IPS-18a (cell line): Measurements from ENCODE around the gene NPDC1.

ENCODE experiments used
- H3K27ac ChIP-seq: one replicate; pipeline ENCODE4 v1.5.1; 2013; ENCODE audit warnings: low read length
- H3K27me3 ChIP-seq: one replicate; pipeline ENCODE4 v1.6.1; 2013; ENCODE audit warnings: mild to moderate bottlenecking, low read length; ENCODE audit not compliant: control insufficient read depth, insufficient read depth
- H3K36me3 ChIP-seq: one replicate; pipeline ENCODE4 v1.6.1; 2013; ENCODE audit warnings: low read depth, low read length; ENCODE audit not compliant: control insufficient read depth
- H3K4me1 ChIP-seq: one replicate; pipeline ENCODE4 v1.6.1; 2013; ENCODE audit warnings: low read depth, low read length; ENCODE audit not compliant: control insufficient read depth
- H3K4me3 ChIP-seq: one replicate; pipeline ENCODE4 v1.5.1; 2013; ENCODE audit warnings: low read length
- H3K9ac ChIP-seq: one replicate; pipeline ENCODE4 v1.6.1; 2013; ENCODE audit warnings: mild to moderate bottlenecking, low read length, moderate library complexity
- H3K9me3 ChIP-seq: one replicate; pipeline ENCODE4 v1.6.1; 2013; ENCODE audit warnings: low read depth, low read length; ENCODE audit not compliant: control insufficient read depth

Gene NPDC1

GRCh38 chr9:137080260-137081122, 34.5 kb upstream of the NPDC1 start:
- H3K4me3 ChIP-seq = no peak overlapping the region
- H3K4me1 ChIP-seq = peaks cover 5% of the 10 kb centered on the region
- no peak overlapping the region for H3K9ac ChIP-seq
- H3K27ac ChIP-seq = no peak overlapping the region
- no peaks in the 10 kb centered on the region for H3K9me3 ChIP-seq
- peaks cover 69% of the 10 kb centered on the region for H3K27me3 ChIP-seq
- H3K36me3 ChIP-seq = no peaks in the 10 kb centered on the region

DNA sequence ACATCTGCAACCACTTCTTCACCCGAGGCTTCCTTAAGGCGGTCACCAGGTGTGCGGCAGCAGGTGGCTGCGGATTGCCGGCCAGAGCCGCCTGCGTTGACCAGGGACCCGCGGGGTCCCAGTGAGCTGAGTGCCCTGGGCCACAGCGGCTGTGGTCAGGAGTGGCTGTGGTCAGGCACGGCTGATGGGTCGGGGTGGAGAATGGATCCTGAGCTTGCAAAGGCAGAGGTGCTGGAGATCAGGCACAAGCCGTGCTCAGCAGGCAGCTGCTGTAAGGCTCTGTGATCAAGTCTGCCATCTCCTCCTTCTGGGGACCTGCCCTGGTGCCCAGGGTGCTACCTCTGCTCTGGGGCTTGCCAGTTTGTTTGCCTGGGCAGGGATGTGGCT, 33.4 kb upstream of the NPDC1 start:
- Histone ChIP-seq H3K27ac (no peak overlapping the region), H3K36me3 (no peaks in the 10 kb centered on the region), H3K27me3 (peaks cover 59% of the 10 kb centered on the region), H3K9me3 (no peaks in the 10 kb centered on the region), H3K4me1 (peaks cover 5% of the 10 kb centered on the region), H3K9ac (no peak overlapping the region), H3K4me3 (no peak overlapping the region)

DNA sequence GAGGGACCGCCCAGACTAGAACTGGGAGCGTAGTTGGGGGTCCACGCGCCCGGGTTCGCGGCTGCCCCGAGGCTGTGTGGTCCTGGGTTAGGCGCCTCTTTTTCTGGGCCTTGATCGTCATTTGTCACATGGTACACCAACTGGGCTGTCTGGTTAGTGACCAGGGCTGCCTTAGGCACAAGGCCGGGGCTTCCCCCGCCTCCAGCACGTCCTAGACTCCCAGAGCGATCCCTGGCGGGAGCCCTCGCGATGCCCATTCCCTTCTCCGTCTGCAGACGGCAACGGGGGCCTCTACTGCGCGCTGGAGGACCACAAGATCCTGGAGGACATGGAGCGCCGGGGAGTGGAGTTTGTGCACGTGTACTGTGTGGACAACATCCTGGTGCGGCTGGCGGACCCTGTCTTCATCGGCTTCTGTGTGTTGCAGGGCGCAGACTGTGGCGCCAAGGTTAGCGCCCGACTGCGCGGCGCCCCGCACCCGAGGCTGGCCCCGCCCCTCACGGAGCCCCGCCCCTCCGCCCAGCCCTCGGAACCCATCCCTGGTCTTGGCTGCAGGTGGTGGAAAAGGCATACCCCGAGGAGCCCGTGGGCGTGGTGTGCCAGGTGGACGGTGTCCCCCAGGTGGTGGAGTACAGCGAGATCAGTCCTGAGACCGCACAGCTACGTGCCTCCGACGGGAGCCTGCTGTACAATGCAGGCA, 32.9 kb upstream of the NPDC1 start:
- Histone ChIP-seq H3K27ac (no peak overlapping the region), H3K27me3 (peaks cover 58% of the 10 kb centered on the region), H3K4me3 (peak overlapping the region; percentile 8), H3K9ac (no peak overlapping the region), H3K36me3 (no peaks in the 10 kb centered on the region), H3K9me3 (no peaks in the 10 kb centered on the region), H3K4me1 (peaks cover 5% of the 10 kb centered on the region)

DNA sequence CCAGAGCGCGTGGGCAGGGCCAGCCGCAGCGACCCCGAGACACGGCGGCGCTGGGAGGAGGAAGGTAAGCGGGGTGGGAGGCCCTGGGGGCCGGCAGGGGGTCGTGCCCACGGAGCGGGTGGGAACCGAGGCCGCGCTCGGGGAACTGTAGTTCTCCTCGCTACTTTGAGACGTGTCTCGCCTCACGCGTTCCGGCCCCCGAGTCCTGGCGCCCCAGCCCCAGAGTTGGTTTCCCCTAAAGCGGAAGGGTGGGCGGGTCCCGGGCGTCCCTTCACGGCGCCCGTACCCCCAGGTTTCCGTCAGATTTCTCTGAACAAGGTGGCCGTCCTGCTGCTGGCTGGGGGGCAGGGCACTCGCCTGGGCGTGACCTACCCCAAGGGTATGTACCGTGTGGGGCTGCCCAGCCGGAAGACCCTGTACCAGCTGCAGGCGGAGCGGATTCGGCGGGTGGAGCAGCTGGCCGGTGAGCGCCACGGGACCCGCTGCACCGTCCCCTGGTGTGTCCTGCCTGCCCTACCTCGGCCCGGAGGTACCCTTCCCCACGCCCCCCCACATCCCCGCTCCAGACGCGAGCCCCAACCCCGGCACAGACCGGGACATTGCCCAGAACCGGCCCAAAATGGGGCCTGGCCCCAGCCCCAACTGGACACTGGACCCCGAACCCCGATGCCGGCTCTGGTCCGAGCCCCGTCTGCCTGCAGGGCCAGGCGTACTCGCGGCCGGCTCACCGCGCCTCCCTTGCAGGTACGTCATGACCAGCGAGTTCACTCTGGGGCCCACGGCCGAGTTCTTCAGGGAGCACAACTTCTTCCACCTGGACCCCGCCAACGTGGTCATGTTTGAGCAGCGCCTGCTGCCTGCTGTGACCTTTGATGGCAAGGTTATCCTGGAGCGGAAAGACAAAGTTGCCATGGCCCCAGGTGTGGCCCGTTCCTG, 32.0 kb upstream of the NPDC1 start:
- H3K4me1 ChIP-seq = peaks cover 5% of the 10 kb centered on the region
- no peak overlapping the region for H3K9ac ChIP-seq
- H3K27me3 ChIP-seq = peaks cover 55% of the 10 kb centered on the region
- no peak overlapping the region for H3K27ac ChIP-seq
- H3K36me3 ChIP-seq = no peaks in the 10 kb centered on the region
- no peaks in the 10 kb centered on the region for H3K9me3 ChIP-seq
- H3K4me3 ChIP-seq = peak overlapping the region; percentile 8

DNA sequence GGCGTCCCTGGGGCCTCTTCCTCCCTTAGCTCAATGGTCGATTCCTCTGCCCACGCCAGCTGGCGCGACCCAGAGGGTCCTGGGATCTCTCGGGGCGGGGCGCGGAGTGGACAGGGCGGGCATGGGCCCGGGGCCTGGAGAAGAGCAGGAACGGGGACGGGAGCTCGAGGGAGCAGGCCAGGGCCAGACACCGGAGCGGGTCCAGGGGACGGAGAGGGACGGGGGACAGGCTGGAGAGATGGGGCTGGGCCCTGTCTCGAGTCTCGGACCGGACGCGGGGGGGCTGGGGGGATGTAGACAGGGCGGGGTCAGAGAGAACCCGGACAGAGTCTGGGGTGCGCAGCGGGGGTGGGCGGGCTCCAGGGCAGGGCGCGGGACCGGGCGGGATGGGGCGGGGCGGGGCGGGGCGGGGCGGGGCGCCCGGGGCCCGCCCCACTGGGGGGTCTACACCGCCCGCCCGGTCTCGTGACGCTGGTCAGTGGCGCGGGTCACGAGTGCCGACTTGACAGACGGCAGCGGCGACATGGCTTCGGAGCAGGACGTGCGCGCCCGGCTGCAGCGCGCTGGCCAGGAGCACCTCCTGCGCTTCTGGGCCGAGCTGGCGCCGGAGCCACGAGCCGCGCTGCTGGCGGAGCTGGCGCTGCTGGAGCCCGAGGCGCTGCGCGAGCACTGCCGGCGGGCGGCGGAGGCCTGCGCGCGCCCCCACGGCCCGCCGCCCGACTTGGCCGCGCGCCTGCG, 31.2 kb upstream of the NPDC1 start, which contains the start of gene UAP1L1:
Gene UAP1L1 (plus strand): TSS at position 508 of the 738 bp plus-strand sequence. CDS start 16 bp downstream, at position 524.
- H3K9me3 ChIP-seq = no peaks in the 10 kb centered on the region
- peak within 1 kb of the TSS; percentile 8 for H3K4me3 ChIP-seq
- no peaks in the 10 kb centered on the region for H3K36me3 ChIP-seq
- H3K9ac ChIP-seq = no peak within 1 kb of the TSS
- peaks cover 48% of the 10 kb centered on the region for H3K27me3 ChIP-seq
- H3K4me1 ChIP-seq = peaks cover 5% of the 10 kb centered on the region
- H3K27ac ChIP-seq = no peak within 1 kb of the TSS

- H3K27me3 ChIP-seq = peaks cover 49% of the 10 kb centered on the region
- H3K4me3 ChIP-seq = no peak overlapping the region
- no peak overlapping the region for H3K9ac ChIP-seq
- peaks cover 5% of the 10 kb centered on the region for H3K4me1 ChIP-seq
- no peaks in the 10 kb centered on the region for H3K9me3 ChIP-seq
- H3K36me3 ChIP-seq = no peaks in the 10 kb centered on the region
- H3K27ac ChIP-seq = no peak overlapping the region
Observed at GRCh38 chr9:137076636-137077009, 30.6 kb upstream of the NPDC1 start.

DNA sequence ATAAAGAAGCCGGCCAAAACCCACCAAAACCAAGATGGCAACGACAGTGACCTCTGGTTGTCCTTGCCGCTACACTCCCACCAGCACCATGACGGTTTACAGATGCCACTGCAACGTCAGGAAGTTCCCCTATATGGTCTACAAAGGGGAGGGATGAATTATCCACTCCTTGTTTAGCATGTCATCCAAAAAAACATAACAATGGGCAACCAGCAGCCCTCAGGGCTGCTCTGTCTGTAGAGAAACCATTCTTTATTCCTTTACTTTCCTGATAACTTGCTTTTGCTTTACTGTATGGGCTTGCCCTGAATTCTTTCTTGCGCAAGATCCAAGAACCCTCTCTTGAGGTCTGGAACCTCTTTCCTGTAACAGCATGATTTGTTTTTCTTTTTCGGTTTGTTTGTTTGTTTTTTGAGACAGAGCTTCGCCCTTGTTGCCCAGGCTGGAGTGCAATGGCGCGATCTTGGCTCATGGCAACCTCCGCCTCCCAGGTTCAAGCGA, 29.3 kb upstream of the NPDC1 start:
- Histone ChIP-seq H3K27ac (no peak overlapping the region), H3K9me3 (no peaks in the 10 kb centered on the region), H3K9ac (no peak overlapping the region)

GRCh38 chr9:137074657-137075274, 28.8 kb upstream of the NPDC1 start:
- no peak overlapping the region for H3K27ac ChIP-seq
- H3K9ac ChIP-seq = no peak overlapping the region
- H3K4me3 ChIP-seq = no peak overlapping the region
- peaks cover 5% of the 10 kb centered on the region for H3K4me1 ChIP-seq
- H3K27me3 ChIP-seq = peaks cover 44% of the 10 kb centered on the region
- H3K9me3 ChIP-seq = no peaks in the 10 kb centered on the region
- H3K36me3 ChIP-seq = no peaks in the 10 kb centered on the region

More for the DNA sequence above, 29.3 kb upstream of the NPDC1 start:
- no peaks in the 10 kb centered on the region for H3K36me3 ChIP-seq
- H3K4me3 ChIP-seq = no peak overlapping the region
- H3K4me1 ChIP-seq = peaks cover 5% of the 10 kb centered on the region
- H3K27me3 ChIP-seq = peaks cover 49% of the 10 kb centered on the region

DNA sequence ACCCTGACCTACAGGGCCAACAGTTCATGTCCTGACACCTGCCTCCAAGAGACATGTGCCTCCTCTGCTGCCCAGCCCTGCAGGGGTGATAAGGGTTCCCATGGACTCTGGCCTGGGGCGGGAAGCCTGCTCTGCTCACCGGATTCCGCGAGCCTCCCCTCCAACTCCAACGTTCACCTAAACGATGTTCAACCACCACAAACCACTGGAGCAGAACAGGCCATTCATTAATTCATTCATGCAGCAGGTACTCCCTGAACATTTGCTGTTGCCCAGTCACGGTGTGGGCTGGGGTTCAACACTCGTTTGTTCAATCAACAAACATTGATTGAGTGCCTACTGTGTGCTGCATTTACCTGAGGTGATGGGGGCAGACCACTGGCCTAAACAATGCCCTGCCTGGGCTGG, 28.0 kb upstream of the NPDC1 start:
- no peak overlapping the region for H3K4me3 ChIP-seq
- H3K36me3 ChIP-seq = no peaks in the 10 kb centered on the region
- H3K4me1 ChIP-seq = peaks cover 5% of the 10 kb centered on the region
- peaks cover 44% of the 10 kb centered on the region for H3K27me3 ChIP-seq
- H3K27ac ChIP-seq = no peak overlapping the region
- H3K9ac ChIP-seq = no peak overlapping the region
- no peaks in the 10 kb centered on the region for H3K9me3 ChIP-seq

DNA sequence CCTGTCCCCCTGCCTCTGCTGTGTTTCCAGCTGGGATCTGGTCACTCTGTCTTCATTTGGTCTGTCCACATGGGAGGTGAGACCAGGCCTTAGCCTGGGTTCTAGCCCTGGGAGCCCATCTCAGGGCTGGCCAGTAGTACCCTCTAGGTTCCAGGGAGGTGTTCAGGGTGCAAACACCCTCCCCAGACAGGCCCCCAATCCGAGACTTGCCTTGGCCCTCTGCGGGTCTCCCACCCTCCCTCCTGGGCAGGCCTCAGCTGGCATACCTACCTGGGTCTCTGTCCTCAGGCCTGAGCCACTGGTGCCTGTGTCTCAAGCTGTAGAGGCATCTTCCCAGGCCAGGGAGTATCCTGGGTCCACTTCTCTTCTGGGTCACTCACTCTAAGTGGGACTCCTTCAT, 25.3 kb upstream of the NPDC1 start:
- no peaks in the 10 kb centered on the region for H3K4me1 ChIP-seq
- peaks cover 19% of the 10 kb centered on the region for H3K27me3 ChIP-seq
- no peak overlapping the region for H3K9ac ChIP-seq
- no peaks in the 10 kb centered on the region for H3K36me3 ChIP-seq
- no peak overlapping the region for H3K27ac ChIP-seq
- peak overlapping the region; percentile 44 for H3K4me3 ChIP-seq
- H3K9me3 ChIP-seq = no peaks in the 10 kb centered on the region
